ENCODE results near the gene SLC23A2.

DNA sequence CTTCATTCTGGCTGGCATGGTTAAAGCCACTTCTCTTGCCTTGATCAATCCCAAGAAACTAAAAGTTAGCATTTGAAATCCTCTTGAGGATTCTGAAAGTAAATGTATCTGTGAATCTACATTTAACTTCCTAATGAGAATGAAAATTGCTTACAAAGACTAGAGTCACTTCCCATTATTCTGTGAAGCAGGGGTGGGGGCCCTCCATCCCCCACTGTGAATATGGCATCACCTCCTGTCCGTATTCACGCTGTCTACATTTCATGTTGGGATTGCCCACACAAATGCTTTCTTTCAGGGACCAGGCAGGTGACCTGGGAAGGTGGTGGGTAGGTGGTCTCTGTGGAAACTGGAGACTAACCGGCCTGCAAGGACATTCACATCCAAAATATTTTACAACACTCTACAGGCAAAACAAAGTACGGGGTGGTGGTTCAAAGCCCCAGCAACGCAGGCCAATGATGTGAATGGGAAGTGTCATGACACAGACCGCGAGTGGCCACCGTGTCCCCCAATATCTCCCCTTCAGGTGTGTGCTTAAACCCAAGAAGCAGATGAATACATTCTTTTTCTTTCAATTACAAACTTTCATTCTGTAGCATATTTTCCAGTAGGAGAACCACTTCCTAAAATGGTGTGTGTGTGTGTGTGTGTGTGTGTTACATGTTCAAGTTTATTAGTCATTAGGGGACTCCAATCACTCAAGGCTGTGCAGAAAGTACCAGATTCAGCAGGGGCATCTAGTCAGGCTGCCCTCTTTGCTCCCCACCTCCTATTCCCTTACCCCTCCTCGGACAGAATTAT is 147.4 kb downstream of the SLC23A2 start:
- TF ChIP-seq, protein P1, sequence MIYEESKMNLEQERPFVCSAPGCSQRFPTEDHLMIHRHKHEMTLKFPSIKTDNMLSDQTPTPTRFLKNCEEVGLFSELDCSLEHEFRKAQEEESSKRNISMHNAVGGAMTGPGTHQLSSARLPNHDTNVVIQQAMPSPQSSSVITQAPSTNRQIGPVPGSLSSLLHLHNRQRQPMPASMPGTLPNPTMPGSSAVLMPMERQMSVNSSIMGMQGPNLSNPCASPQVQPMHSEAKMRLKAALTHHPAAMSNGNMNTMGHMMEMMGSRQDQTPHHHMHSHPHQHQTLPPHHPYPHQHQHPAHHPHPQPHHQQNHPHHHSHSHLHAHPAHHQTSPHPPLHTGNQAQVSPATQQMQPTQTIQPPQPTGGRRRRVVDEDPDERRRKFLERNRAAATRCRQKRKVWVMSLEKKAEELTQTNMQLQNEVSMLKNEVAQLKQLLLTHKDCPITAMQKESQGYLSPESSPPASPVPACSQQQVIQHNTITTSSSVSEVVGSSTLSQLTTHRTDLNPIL (CRISPR knock-in tag; IDR thresholded peaks at IDR 0.05; ENCODE audit: low read depth) = no peak
- TF ChIP-seq TOX (CRISPR knock-in tag; IDR thresholded peaks at IDR 0.05; ENCODE audit: borderline replicate concordance) = no peak
- TF ChIP-seq ZC3H10 (CRISPR knock-in tag; IDR thresholded peaks at IDR 0.05) = no peak
- TF ChIP-seq TSHZ2 (CRISPR knock-in tag; IDR thresholded peaks at IDR 0.05) = no peak
- no peak for TF ChIP-seq TCF4 (CRISPR knock-in tag; IDR thresholded peaks at IDR 0.05; ENCODE audit: borderline replicate concordance)
- TF ChIP-seq RARB (CRISPR knock-in tag; IDR thresholded peaks at IDR 0.05) = no peak
- TF ChIP-seq ZNF8 (CRISPR knock-in tag; IDR thresholded peaks at IDR 0.05) = no peak
- TF ChIP-seq ARNTL (CRISPR knock-in tag; IDR thresholded peaks at IDR 0.05; ENCODE audit: borderline replicate concordance, low read depth) = no peak
- TF ChIP-seq, protein P2, sequence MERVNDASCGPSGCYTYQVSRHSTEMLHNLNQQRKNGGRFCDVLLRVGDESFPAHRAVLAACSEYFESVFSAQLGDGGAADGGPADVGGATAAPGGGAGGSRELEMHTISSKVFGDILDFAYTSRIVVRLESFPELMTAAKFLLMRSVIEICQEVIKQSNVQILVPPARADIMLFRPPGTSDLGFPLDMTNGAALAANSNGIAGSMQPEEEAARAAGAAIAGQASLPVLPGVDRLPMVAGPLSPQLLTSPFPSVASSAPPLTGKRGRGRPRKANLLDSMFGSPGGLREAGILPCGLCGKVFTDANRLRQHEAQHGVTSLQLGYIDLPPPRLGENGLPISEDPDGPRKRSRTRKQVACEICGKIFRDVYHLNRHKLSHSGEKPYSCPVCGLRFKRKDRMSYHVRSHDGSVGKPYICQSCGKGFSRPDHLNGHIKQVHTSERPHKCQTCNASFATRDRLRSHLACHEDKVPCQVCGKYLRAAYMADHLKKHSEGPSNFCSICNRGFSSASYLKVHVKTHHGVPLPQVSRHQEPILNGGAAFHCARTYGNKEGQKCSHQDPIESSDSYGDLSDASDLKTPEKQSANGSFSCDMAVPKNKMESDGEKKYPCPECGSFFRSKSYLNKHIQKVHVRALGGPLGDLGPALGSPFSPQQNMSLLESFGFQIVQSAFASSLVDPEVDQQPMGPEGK (CRISPR knock-in tag; IDR thresholded peaks at IDR 0.05; ENCODE audit: borderline replicate concordance) = no peak
- TF ChIP-seq ZFP30 (CRISPR knock-in tag; IDR thresholded peaks at IDR 0.05) = no peak

Measured in SK-N-SH treated with all-trans-retinoic acid at 6 μM for 48 hours (cell line).